ENCODE data around the gene RNF169.

DNA sequence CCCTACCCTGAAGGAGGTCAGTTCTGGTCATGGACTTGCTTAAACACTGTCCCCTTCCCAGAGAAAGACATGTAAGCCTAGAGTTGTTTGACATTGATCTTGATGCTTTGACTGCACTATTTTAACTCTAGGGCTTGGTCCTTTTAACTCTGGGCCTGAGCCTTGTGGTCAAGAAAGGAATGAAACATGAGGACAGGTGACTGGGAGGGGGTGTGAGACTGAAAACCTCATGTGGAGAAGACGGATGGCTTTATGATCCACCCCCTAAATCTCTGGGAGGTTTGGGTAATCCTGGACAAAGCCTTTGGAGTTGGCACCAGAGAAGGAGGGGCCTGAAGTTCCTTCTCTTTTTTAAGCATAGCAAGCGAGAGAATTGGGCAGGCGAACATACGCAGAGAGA lies 35.0 kb upstream of the RNF169 start:
- no peak for TF ChIP-seq EZH2phosphoT487 (conservative IDR thresholded peaks at IDR 0.05; ENCODE audit: low read length)
- TF ChIP-seq, protein P1, sequence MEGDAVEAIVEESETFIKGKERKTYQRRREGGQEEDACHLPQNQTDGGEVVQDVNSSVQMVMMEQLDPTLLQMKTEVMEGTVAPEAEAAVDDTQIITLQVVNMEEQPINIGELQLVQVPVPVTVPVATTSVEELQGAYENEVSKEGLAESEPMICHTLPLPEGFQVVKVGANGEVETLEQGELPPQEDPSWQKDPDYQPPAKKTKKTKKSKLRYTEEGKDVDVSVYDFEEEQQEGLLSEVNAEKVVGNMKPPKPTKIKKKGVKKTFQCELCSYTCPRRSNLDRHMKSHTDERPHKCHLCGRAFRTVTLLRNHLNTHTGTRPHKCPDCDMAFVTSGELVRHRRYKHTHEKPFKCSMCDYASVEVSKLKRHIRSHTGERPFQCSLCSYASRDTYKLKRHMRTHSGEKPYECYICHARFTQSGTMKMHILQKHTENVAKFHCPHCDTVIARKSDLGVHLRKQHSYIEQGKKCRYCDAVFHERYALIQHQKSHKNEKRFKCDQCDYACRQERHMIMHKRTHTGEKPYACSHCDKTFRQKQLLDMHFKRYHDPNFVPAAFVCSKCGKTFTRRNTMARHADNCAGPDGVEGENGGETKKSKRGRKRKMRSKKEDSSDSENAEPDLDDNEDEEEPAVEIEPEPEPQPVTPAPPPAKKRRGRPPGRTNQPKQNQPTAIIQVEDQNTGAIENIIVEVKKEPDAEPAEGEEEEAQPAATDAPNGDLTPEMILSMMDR (IDR thresholded peaks at IDR 0.05; ENCODE audit: insufficient read depth, low read length, poor library complexity, severe bottlenecking) = no peak

Measured in SU-DHL-6 (cell line).